ENCODE results near the gene PCNT.

Gene PCNT

GRCh38 chr21:46323710-46324389, at the start of gene PCNT, which contains the start of gene C21orf58:
Gene PCNT (plus strand): TSS chr21:46324156. CDS start chr21:46324229, 73 bp downstream.
Gene C21orf58 (minus strand): TSS chr21:46323870. CDS start chr21:46322738, 1,132 bp downstream.
- FAIRE-seq = peak; percentile 62

GRCh38 chr21:46274797-46275390, 49.1 kb upstream of the PCNT start:
- FAIRE-seq = no peak

GRCh38 chr21:46284077-46284644, 39.8 kb upstream of the PCNT start:
- FAIRE-seq = no peak

- FAIRE-seq = no peak
Measured at GRCh38 chr21:46284733-46285132, 39.2 kb upstream of the PCNT start.

GRCh38 chr21:46285206-46285661, 38.7 kb upstream of the PCNT start, which contains the start of gene MCM3AP:
Gene MCM3AP (minus strand): TSS chr21:46285611. CDS start chr21:46285286, 325 bp downstream.
- FAIRE-seq = no peak

- no peak for FAIRE-seq
Measured at GRCh38 chr21:46285761-46286647, 38.0 kb upstream of the PCNT start, which contains the start of gene YBEY. Gene YBEY (plus strand): TSS chr21:46286342. CDS start chr21:46286914, 572 bp downstream.

GRCh38 chr21:46286648-46287002, 37.3 kb upstream of the PCNT start:
- no peak for FAIRE-seq

GRCh38 chr21:46287541-46287940, 36.4 kb upstream of the PCNT start:
- no peak for FAIRE-seq

GRCh38 chr21:46289655-46290179, 34.2 kb upstream of the PCNT start:
- no peak for FAIRE-seq

GRCh38 chr21:46291561-46291960, 32.4 kb upstream of the PCNT start:
- FAIRE-seq = no peak

- no peak for FAIRE-seq
Measured at GRCh38 chr21:46294647-46295176, 29.2 kb upstream of the PCNT start.

GRCh38 chr21:46295177-46295770, 28.7 kb upstream of the PCNT start:
- FAIRE-seq = no peak

- FAIRE-seq = no peak
Measured at GRCh38 chr21:46295996-46296752, 27.8 kb upstream of the PCNT start.

GRCh38 chr21:46297338-46298271, 26.4 kb upstream of the PCNT start:
- FAIRE-seq = no peak

- no peak for FAIRE-seq
Measured at GRCh38 chr21:46299167-46299566, 24.8 kb upstream of the PCNT start.

GRCh38 chr21:46301759-46302158, 22.2 kb upstream of the PCNT start:
- FAIRE-seq = no peak

- FAIRE-seq = no peak
Measured at GRCh38 chr21:46304437-46304836, 19.5 kb upstream of the PCNT start.

GRCh38 chr21:46304955-46305354, 19.0 kb upstream of the PCNT start:
- FAIRE-seq = no peak

- no peak for FAIRE-seq
Measured at GRCh38 chr21:46307625-46308024, 16.3 kb upstream of the PCNT start.

GRCh38 chr21:46308431-46308830, 15.5 kb upstream of the PCNT start:
- no peak for FAIRE-seq

All from TTC549 (cell line).